ENCODE data around the gene NELL1.

DNA sequence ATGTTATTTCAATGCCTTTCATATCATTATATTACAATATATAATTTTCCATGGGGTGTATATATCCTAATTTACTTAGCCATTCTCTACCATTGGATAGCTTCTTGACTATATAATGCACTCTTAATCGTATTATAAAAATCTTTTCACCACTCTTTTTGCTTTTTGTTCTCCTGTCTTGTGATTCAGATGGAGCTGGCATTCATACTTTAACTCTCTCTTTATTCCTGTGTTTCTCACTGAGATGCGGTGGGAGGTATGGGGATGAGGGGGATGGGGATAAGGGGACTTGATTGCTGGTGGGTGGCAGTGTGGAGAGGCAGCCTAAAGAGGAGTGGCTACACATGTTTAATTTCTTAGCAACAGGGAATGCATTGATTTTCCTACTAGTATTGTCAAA, 105.9 kb downstream of the NELL1 start:
- TF ChIP-seq POLR2AphosphoS5 (IDR thresholded peaks at IDR 0.05; ENCODE audit: low read depth, low read length) = no peak
- TF ChIP-seq, protein P1, sequence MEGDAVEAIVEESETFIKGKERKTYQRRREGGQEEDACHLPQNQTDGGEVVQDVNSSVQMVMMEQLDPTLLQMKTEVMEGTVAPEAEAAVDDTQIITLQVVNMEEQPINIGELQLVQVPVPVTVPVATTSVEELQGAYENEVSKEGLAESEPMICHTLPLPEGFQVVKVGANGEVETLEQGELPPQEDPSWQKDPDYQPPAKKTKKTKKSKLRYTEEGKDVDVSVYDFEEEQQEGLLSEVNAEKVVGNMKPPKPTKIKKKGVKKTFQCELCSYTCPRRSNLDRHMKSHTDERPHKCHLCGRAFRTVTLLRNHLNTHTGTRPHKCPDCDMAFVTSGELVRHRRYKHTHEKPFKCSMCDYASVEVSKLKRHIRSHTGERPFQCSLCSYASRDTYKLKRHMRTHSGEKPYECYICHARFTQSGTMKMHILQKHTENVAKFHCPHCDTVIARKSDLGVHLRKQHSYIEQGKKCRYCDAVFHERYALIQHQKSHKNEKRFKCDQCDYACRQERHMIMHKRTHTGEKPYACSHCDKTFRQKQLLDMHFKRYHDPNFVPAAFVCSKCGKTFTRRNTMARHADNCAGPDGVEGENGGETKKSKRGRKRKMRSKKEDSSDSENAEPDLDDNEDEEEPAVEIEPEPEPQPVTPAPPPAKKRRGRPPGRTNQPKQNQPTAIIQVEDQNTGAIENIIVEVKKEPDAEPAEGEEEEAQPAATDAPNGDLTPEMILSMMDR (IDR thresholded peaks at IDR 0.05) = no peak
- TF ChIP-seq, protein P2, sequence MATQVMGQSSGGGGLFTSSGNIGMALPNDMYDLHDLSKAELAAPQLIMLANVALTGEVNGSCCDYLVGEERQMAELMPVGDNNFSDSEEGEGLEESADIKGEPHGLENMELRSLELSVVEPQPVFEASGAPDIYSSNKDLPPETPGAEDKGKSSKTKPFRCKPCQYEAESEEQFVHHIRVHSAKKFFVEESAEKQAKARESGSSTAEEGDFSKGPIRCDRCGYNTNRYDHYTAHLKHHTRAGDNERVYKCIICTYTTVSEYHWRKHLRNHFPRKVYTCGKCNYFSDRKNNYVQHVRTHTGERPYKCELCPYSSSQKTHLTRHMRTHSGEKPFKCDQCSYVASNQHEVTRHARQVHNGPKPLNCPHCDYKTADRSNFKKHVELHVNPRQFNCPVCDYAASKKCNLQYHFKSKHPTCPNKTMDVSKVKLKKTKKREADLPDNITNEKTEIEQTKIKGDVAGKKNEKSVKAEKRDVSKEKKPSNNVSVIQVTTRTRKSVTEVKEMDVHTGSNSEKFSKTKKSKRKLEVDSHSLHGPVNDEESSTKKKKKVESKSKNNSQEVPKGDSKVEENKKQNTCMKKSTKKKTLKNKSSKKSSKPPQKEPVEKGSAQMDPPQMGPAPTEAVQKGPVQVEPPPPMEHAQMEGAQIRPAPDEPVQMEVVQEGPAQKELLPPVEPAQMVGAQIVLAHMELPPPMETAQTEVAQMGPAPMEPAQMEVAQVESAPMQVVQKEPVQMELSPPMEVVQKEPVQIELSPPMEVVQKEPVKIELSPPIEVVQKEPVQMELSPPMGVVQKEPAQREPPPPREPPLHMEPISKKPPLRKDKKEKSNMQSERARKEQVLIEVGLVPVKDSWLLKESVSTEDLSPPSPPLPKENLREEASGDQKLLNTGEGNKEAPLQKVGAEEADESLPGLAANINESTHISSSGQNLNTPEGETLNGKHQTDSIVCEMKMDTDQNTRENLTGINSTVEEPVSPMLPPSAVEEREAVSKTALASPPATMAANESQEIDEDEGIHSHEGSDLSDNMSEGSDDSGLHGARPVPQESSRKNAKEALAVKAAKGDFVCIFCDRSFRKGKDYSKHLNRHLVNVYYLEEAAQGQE (IDR thresholded peaks at IDR 0.05; ENCODE audit: insufficient read depth in 1 of 2, low read depth in 2 of 2, low read length in 1 of 2) = no peak
